H9 (cell line): ENCODE results near the gene NTMT2. TPM values are rescaled to one million over a fixed set of nuclear protein-coding genes. Genes with fewer than 3 reads are reported as not detected.

ENCODE experiments used
- DNase-seq: peaks from one replicate; pipeline ENCODE4 v3.0.0-alpha.2; 2017
- H2AFZ ChIP-seq: one replicate; pipeline ENCODE4 v1.6.1; 2013; ENCODE audit warnings: mild to moderate bottlenecking, low read length, control low read depth, moderate library complexity
- H2AK5ac ChIP-seq: 2 replicates; pipeline ENCODE4 v1.6.1; 2013; ENCODE audit warnings: low read length, control low read depth, mixed read lengths; ENCODE audit not compliant: insufficient read length
- H2BK120ac ChIP-seq: one replicate; pipeline ENCODE4 v1.6.1; 2013; ENCODE audit warnings: low read depth, mild to moderate bottlenecking, low read length, control low read depth, inconsistent platforms; ENCODE audit not compliant: poor library complexity, severe bottlenecking
- H2BK12ac ChIP-seq: 2 replicates; pipeline ENCODE4 v1.6.1; 2013; ENCODE audit warnings: low read length, control low read depth, mixed read lengths, low read depth; ENCODE audit not compliant: insufficient read length
- H2BK15ac ChIP-seq: 2 replicates; pipeline ENCODE4 v1.6.1; 2013; ENCODE audit warnings: low read depth, low read length, control low read depth
- H2BK20ac ChIP-seq: one replicate; pipeline ENCODE4 v1.6.1; 2013; ENCODE audit warnings: low read depth, mild to moderate bottlenecking, low read length, control low read depth, inconsistent platforms; ENCODE audit not compliant: poor library complexity, severe bottlenecking
- H2BK5ac ChIP-seq: 2 replicates; pipeline ENCODE4 v1.6.1; 2013; ENCODE audit warnings: low read length, control low read depth, mixed read lengths; ENCODE audit not compliant: insufficient read length
- H3K14ac ChIP-seq: 2 replicates; pipeline ENCODE4 v1.6.1; 2013; ENCODE audit warnings: low read length, control low read depth; ENCODE audit not compliant: insufficient read depth
- H3K18ac ChIP-seq: 2 replicates; pipeline ENCODE4 v1.6.1; 2013; ENCODE audit warnings: low read depth, mild to moderate bottlenecking, mixed read lengths, low read length, control low read depth; ENCODE audit not compliant: insufficient read length
- H3K23ac ChIP-seq: 2 replicates; pipeline ENCODE4 v1.6.1; 2013; ENCODE audit warnings: low read length, control low read depth, mixed read lengths, low read depth; ENCODE audit not compliant: insufficient read length
- H3K23me2 ChIP-seq: 2 replicates; pipeline ENCODE4 v1.6.1; 2013; ENCODE audit warnings: low read depth, mild to moderate bottlenecking, mixed read lengths, low read length, control low read depth; ENCODE audit not compliant: insufficient read length, poor library complexity, severe bottlenecking
- H3K27ac ChIP-seq: 2 replicates; pipeline ENCODE4 v1.5.1; 2013; ENCODE audit warnings: low read length, control low read depth, mixed read lengths, low read depth; ENCODE audit not compliant: insufficient read length
- H3K27me3 ChIP-seq: 2 replicates; pipeline ENCODE4 v1.6.1; 2013; ENCODE audit warnings: low read length, control low read depth, inconsistent platforms; ENCODE audit not compliant: insufficient read depth
- H3K4ac ChIP-seq: 2 replicates; pipeline ENCODE4 v1.6.1; 2013; ENCODE audit warnings: low read depth, mild to moderate bottlenecking, control low read depth, inconsistent platforms, low read length, moderate library complexity
- H3K4me1 ChIP-seq: 2 replicates; pipeline ENCODE4 v1.6.1; 2013; ENCODE audit warnings: low read length, control low read depth, inconsistent platforms; ENCODE audit not compliant: insufficient read depth
- H3K4me2 ChIP-seq: 2 replicates; pipeline ENCODE4 v1.6.1; 2013; ENCODE audit warnings: low read length, control low read depth, mixed read lengths; ENCODE audit not compliant: insufficient read length, insufficient read depth
- H3K56ac ChIP-seq: 2 replicates; pipeline ENCODE4 v1.6.1; 2013; ENCODE audit warnings: low read depth, mild to moderate bottlenecking, mixed read lengths, low read length, control low read depth; ENCODE audit not compliant: insufficient read length
- H3K79me1 ChIP-seq: 2 replicates; pipeline ENCODE4 v1.6.1; 2013; ENCODE audit warnings: low read depth, mild to moderate bottlenecking, moderate library complexity, low read length, control low read depth, inconsistent platforms; ENCODE audit not compliant: insufficient read depth, poor library complexity, severe bottlenecking
- H3K79me2 ChIP-seq: 2 replicates; pipeline ENCODE4 v1.6.1; 2013; ENCODE audit warnings: low read length, control low read depth, inconsistent platforms; ENCODE audit not compliant: insufficient read depth
- H3K9ac ChIP-seq: 2 replicates; pipeline ENCODE4 v1.6.1; 2013; ENCODE audit warnings: low read length, control low read depth, mixed read lengths; ENCODE audit not compliant: insufficient read length; ENCODE audit errors: extremely low read depth
- H3K9me3 ChIP-seq: one replicate; pipeline ENCODE4 v1.6.1; 2013; ENCODE audit warnings: low read depth, low read length, inconsistent platforms; ENCODE audit not compliant: control insufficient read depth
- H3T11ph ChIP-seq: one replicate; pipeline ENCODE4 v1.6.1; 2013; ENCODE audit warnings: mild to moderate bottlenecking, low read length, control low read depth, inconsistent platforms
- H4K20me1 ChIP-seq: one replicate; pipeline ENCODE4 v1.6.1; 2013; ENCODE audit not compliant: control insufficient read depth, insufficient read length, insufficient read depth
- H4K5ac ChIP-seq: 2 replicates; pipeline ENCODE4 v1.6.1; 2013; ENCODE audit warnings: low read depth, mild to moderate bottlenecking, mixed read lengths, low read length, control low read depth; ENCODE audit not compliant: insufficient read length
- H4K8ac ChIP-seq: replicated peaks from 2 replicates; pipeline ENCODE4 v1.6.1; 2013; ENCODE audit warnings: low read length, control low read depth, mixed read lengths, low read depth; ENCODE audit not compliant: insufficient read length
- H4K91ac ChIP-seq: 2 replicates; pipeline ENCODE4 v1.6.1; 2013; ENCODE audit warnings: low read depth, mild to moderate bottlenecking, moderate library complexity, mixed read lengths, low read length, control low read depth; ENCODE audit not compliant: insufficient read length
- H3K27ac Mint-ChIP-seq, 3 experiments: 2 replicates in 2 of 3; 3 replicates in 1 of 3; pipeline ENCODE4 v1.8.0; 2020 to 2021; ENCODE audit warnings: mixed read lengths in 3 of 3, mild to moderate bottlenecking in 1 of 3, moderate library complexity in 1 of 3
- H3K27me3 Mint-ChIP-seq: 2 replicates; pipeline ENCODE4 v1.8.0; 2021; ENCODE audit warnings: low read depth, mild to moderate bottlenecking, moderate library complexity, mixed read lengths
- H3K36me3 Mint-ChIP-seq, 3 experiments: 2 replicates in 2 of 3; 3 replicates in 1 of 3; pipeline ENCODE4 v1.8.0; 2020 to 2021; ENCODE audit warnings: low read depth in 3 of 3, mixed read lengths in 3 of 3; ENCODE audit not compliant: insufficient read depth in 1 of 3
- H3K4me1 Mint-ChIP-seq, 2 experiments: 2 replicates each; pipeline ENCODE4 v1.8.0; 2020; ENCODE audit warnings: mixed read lengths in 2 of 2
- H3K4me3 Mint-ChIP-seq, 2 experiments: 2 replicates in 1 of 2; 3 replicates in 1 of 2; pipeline ENCODE4 v1.8.0; 2020 to 2021; ENCODE audit warnings: mild to moderate bottlenecking in 2 of 2, mixed read lengths in 2 of 2, moderate library complexity in 1 of 2
- H3K9me3 Mint-ChIP-seq, 2 experiments: 2 replicates in 1 of 2; 3 replicates in 1 of 2; pipeline ENCODE4 v1.8.0; 2020; ENCODE audit warnings: mild to moderate bottlenecking in 2 of 2, mixed read lengths in 2 of 2, moderate library complexity in 1 of 2
- WGBS: extraction: QIAGEN DNeasy Blood & Tissue Kit; methylation state at CpG from one replicate; pipeline ENCODE4 v1.1.7; 2013; ENCODE audit warnings: missing lambda C conversion rate, low lambda C conversion rate, mixed read lengths; ENCODE audit not compliant: insufficient read length; ENCODE audit errors: extremely low coverage; 5-methylcytosine and 5-hydroxymethylcytosine counted together
- total RNA-seq: library from RNA; stranded (reverse); gene quantifications from 2 replicates; pipeline ENCODE4 v1.2.1, GENCODE V29; 2021
- TF ChIP-seq, protein P1 (sequence below): fragments of 200-600 bp; sonication (generic); conservative IDR thresholded peaks from 3 replicates; pipeline ENCODE4 v1.8.0; 2021; ENCODE audit warnings: antibody characterized with exemption, mild to moderate bottlenecking

The NTMT2 gene
- total RNA-seq, 1 experiment from 2014 or later: 0.28 TPM

- no peak overlapping the region for H4K5ac ChIP-seq
- no peak overlapping the region for H3K27ac Mint-ChIP-seq
Observed at GRCh38 chr1:170131984-170132383, 13.8 kb upstream of the NTMT2 start.

More at GRCh38 chr1:170131984-170132383, 13.8 kb upstream of the NTMT2 start:
- H4K8ac ChIP-seq: no peak overlapping the region
- Mint-ChIP-seq H3K9me3 (no peaks in the 10 kb centered on the region), H3K27me3 (peaks cover 2% of the 10 kb centered on the region), H3K4me1 (peaks cover 5 to 15% of the 10 kb centered on the region in 2 experiments; a peak in 3 of 4 replicates), H3K4me3 (no peak overlapping the region), H3K36me3 (no peaks in the 10 kb centered on the region)
- no peak overlapping the region for H3K27ac ChIP-seq
- H2BK120ac ChIP-seq: no peak overlapping the region
- no peak overlapping the region for H3K56ac ChIP-seq
- TF ChIP-seq, protein P1, sequence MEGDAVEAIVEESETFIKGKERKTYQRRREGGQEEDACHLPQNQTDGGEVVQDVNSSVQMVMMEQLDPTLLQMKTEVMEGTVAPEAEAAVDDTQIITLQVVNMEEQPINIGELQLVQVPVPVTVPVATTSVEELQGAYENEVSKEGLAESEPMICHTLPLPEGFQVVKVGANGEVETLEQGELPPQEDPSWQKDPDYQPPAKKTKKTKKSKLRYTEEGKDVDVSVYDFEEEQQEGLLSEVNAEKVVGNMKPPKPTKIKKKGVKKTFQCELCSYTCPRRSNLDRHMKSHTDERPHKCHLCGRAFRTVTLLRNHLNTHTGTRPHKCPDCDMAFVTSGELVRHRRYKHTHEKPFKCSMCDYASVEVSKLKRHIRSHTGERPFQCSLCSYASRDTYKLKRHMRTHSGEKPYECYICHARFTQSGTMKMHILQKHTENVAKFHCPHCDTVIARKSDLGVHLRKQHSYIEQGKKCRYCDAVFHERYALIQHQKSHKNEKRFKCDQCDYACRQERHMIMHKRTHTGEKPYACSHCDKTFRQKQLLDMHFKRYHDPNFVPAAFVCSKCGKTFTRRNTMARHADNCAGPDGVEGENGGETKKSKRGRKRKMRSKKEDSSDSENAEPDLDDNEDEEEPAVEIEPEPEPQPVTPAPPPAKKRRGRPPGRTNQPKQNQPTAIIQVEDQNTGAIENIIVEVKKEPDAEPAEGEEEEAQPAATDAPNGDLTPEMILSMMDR: no peak
- no peak for DNase-seq
- no peak overlapping the region for H2BK15ac ChIP-seq
- H3K14ac ChIP-seq: no peak overlapping the region
- no peaks in the 10 kb centered on the region for H3K4me1 ChIP-seq
- H3K27me3 ChIP-seq: no peaks in the 10 kb centered on the region
- H3K79me2 ChIP-seq: no peaks in the 10 kb centered on the region
- H4K20me1 ChIP-seq: no peaks in the 10 kb centered on the region
- no peak overlapping the region for H2BK5ac ChIP-seq
- no peak overlapping the region for H3T11ph ChIP-seq
- no peak overlapping the region for H2AK5ac ChIP-seq
- H3K23me2 ChIP-seq: no peaks in the 10 kb centered on the region
- H3K9ac ChIP-seq: no peak overlapping the region
- no peak overlapping the region for H2BK20ac ChIP-seq
- H2AFZ ChIP-seq: no peak overlapping the region
- no peak overlapping the region for H3K4ac ChIP-seq
- no peak overlapping the region for H2BK12ac ChIP-seq
- WGBS: no CpG with 5 or more reads among the region's 1 CpG
- no peak overlapping the region for H3K18ac ChIP-seq
- H3K9me3 ChIP-seq: no peaks in the 10 kb centered on the region
- no peak overlapping the region for H4K91ac ChIP-seq
- H3K79me1 ChIP-seq: no peaks in the 10 kb centered on the region
- no peak overlapping the region for H3K4me2 ChIP-seq
- H3K23ac ChIP-seq: no peak overlapping the region
